ENCODE data around the gene NSG1.

Gene NSG1, protein sequence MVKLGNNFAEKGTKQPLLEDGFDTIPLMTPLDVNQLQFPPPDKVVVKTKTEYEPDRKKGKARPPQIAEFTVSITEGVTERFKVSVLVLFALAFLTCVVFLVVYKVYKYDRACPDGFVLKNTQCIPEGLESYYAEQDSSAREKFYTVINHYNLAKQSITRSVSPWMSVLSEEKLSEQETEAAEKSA

DNA sequence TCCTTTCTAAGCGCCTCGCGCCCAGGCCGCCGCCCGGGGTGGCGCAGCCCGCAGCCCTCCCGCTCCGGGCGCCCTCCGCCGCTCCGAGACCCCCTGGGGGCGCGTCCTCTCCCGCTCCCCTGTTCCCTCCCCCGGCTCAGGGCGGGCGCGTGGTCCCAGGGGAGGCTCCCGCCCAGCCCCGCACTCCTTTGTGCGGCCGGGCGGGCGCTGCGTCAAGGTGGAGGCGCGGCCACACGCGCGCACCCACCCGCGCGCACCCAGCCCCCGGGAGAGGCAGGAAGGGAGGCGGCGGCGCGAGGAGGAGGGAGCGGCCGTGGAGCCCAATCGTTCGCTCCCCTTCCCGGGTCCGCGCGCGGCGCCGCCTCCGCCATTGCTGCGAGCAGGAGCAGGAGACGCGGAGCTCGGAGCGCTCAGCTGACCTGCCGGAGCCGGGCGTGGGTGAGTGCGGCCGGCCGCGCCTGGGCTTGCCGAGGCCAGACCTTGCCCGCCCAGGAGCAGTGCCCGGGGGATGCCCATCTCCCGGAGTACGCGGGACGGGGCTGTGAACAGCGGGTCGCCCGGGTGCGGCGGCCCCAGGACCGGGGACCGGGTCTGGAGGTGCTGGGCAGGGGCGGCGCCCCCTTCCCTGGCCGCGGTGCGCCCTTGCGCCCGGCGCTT lies at the start of gene NSG1:
Gene NSG1, plus strand, starts transcription at position 367 of the 657 bp plus-strand sequence. CDS start 528 bp downstream, outside the sequence.
- no peak for DNase-seq (ENCODE audit: low read depth)

DNA sequence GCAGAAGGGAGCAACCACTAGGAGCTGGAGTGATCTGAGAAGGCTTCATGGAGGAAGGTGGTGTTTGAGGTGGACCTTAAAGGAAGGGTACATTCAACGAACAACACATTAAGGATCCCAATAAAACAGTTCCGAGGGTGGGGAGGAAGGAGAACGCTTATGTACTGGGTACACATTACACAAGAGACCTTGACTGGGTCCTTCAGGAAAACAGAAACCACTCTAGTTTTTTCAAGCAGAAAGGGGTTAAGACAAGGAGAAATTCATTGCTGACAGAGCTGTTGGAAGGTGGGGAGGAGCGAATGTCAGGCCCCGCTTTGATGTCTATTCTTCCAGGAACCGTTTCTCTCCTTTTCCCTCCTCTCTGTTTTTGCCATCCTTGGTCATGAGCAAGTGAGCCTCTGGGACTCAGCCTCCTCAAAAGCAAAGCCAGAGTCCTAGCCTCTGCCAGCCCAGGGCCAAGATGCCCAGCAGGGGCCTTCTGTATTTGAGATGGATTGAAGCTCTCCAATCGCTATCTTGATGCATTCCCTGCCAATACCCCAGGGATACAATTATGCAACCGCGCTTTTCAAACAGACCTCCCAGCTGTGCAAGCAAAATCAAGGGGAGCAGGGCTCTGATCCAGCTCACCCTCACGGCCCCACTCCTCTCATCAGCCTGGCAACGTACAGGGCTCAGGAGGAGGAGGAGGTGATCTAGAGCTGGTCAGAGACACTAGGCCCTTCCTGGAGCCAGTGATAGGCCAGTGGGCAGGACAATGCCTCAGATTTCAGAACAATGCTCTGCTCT lies 48.5 kb upstream of the NSG1 start:
- no peak for DNase-seq (ENCODE audit: low read depth)

DNA sequence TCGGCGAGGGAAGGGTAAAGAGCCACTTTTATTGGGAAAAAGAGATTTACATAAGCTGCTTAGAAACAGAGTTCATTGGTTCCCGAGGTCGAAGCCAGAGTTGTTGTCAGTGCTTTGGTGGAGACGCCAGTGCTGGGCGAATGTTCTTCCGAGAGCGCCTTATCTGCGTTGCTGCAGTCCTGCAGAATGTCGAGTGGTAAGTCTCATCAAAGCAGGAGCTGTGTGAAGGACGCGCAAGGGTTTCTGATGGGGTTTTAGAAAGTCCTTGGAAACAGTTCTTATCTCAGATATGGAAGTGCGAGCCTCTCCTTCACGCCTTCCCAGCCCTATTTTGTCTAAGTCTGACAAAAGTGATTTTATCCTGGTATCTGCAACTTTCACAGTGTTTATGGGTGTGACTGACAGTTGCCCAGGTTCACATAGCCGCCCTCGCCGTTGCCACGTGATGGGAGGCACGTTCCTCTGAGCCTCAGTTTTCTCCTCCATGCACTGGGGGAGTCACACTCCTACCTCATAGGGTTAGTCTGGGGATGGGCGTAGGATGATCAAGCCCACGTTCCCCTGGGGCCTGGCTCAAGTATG lies 47.3 kb upstream of the NSG1 start:
- no peak for DNase-seq (ENCODE audit: low read depth)

DNA sequence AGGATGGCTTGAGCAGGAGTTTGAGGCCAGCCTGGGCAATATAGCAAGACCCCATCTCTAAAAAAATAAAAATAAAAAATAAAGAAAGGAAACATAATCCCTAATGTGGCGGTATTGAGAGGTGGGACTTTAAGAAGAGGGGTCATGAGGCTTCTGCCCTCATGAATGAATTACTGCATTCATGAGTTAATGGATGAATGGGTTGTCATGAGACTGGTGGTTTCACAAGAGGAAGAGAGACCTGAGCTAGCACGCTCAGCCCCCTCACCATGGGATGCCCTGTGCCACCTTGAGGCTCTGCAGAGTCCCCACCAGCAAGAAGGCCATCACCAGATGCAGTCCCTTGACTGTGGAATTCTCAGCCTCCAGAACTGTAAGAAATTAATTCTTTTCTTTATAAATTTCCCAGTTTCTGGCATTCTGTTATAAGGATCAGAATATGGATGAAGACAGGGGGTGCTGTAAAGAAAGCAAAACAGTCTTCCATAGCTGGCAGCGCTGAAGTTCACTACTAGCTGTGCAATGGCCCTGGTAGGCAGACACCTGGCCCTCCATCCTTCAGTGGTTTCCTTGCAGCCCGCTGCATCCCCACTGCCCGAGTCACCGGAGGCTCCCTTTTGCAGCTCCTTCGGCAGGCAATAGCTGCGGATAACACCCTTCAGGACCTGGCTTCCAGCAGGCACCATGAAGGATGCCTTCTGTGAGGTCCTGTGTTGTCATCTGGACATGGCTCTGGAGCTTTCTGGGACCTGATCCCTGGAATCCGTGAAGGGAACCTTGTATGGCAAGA lies 44.8 kb upstream of the NSG1 start:
- no peak for DNase-seq (ENCODE audit: low read depth)

DNA sequence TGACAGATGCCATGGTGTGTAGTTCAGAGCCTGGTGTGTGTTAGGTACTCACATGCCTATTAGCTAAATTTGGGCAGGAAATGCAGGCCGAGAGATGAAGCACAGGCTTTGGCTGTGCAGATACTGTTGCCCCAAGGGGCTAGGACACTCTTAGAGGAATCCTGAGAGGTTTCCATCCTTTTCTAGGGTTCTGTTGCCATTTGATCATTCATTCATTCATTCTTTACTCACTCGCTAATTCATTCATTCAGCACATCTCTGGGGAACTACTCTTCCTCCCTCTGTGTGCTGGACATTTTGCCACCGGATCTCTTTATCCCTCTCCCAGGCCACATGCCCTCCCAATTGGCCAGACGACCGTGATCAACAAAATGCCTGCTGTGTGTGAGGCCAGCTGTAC lies 43.9 kb upstream of the NSG1 start:
- DNase-seq (ENCODE audit: low read depth), result no peak

DNA sequence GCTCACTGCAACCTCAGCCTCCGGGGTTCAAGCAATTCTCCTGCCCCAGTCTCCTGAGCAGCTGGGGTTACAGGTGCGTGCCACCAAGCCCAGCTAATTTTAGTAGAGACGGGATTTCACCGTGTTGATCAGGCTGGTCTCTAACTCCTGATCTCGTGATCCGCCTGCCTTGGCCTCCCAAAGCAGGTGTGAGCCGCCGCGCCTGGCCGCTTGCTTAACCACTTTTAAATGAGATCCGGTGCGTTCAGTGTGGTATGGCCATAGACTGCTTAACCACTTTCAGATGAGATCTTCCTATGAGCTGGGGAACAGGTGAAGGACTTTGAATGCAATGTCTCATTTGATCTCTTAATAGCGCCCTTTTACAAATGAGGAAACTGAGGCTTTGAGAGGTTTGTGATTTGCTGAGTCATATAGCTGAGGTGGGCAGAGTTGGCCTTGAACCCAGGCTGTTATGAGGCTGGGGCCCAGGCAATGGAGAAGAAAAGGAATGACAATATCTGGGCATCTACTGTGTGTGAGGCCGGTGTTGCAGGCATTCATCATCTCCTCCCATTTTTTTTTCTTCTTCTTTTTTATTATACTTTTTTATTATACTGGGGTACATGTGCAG lies 41.9 kb upstream of the NSG1 start:
- no peak for DNase-seq (ENCODE audit: low read depth)

DNA sequence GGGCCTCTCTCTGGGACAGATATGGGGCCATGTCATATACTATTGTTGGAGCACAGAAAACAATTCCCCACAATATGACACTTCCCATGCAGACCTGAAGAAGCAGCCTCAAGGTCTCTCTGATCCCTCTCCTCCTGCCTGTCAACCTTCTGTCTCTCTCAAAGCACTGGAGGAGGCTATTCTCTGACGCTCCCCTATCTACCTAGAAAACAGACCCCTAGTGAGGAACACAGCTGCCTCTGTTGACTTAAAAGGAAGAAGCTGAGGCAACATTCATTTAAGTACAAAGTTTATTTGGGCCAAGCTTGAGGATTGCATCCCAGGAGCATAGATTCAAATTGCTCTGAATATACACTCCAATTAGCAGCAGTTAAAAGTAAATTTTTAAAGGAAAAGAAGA lies 39.3 kb upstream of the NSG1 start:
- DNase-seq (ENCODE audit: low read depth), result no peak

DNA sequence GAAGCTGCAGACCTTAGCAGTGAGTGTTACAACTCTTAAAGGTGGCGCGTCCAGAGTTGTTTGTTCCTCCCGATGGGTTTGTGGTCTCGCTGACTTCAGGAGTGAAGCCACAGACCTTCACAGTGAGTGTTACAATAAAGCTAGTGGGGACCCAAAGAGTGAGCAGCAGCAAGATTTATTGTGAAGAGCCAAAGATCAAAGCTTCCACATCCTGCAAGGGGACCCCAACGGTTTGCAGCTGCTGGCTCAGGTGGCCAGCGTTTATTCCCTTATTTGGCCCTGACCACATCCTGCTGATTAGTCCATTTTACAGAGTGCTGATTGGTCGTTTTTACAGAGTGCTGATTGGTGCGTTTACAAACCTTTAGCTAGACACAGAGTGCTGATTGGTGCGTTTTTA lies 38.3 kb upstream of the NSG1 start:
- peak; percentile 14 for DNase-seq (ENCODE audit: low read depth)

DNA sequence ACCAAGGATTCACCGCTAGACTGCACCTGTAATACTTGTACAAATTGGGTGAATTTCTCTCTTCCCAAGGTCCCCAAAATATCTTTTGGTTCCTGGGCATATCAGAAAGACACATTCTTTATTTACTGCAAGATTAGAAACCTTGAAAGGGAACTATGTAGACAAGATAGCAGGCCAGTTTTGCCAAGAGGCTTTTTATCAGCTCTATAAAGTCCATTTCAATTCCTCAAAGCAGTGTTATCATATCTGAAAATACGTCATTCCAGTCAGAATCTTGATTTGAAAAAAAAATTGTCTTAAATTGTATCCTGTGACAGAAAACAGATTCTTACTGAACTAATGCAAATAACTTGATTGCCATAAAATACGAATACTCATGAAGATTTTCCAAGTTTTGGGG lies 37.0 kb upstream of the NSG1 start:
- no peak for DNase-seq (ENCODE audit: low read depth)

DNA sequence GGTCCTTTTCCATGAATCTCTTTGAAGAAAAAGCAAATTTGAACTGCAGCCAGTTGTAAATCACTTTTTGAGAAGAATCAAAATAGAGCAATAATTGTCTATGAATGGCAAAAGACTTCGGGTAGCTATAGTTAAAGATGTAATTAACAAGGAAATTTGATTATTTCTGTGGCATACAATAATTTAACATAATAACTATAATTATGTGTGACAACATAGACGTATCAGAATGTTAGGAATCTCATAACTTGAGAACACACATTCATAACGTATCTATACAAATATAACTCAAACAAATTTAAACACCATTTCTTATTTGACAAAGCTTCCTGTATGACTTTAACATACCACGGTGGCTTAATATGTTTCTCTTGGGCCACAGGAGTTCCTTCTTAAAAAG lies 36.0 kb upstream of the NSG1 start:
- no peak for DNase-seq (ENCODE audit: low read depth)

DNA sequence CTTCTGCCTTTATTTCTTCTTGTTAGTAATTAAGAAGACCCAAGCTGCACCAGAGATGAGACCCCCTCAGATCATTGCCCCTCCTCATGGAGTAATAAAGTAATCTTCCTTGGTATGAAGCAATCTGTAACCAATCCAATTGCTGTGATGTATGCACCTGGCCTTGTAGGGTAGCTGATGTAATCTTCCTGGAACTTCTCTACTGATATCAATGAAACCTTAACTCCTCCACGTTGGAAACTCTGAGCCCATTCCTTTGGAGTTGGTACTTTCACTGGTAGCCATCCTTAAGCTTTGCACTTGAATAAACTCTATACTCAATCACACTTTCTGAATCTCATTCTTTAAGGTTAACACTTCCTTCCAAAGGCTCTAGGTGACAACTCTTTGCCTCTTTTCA lies 31.6 kb upstream of the NSG1 start:
- DNase-seq (ENCODE audit: low read depth), result no peak

DNA sequence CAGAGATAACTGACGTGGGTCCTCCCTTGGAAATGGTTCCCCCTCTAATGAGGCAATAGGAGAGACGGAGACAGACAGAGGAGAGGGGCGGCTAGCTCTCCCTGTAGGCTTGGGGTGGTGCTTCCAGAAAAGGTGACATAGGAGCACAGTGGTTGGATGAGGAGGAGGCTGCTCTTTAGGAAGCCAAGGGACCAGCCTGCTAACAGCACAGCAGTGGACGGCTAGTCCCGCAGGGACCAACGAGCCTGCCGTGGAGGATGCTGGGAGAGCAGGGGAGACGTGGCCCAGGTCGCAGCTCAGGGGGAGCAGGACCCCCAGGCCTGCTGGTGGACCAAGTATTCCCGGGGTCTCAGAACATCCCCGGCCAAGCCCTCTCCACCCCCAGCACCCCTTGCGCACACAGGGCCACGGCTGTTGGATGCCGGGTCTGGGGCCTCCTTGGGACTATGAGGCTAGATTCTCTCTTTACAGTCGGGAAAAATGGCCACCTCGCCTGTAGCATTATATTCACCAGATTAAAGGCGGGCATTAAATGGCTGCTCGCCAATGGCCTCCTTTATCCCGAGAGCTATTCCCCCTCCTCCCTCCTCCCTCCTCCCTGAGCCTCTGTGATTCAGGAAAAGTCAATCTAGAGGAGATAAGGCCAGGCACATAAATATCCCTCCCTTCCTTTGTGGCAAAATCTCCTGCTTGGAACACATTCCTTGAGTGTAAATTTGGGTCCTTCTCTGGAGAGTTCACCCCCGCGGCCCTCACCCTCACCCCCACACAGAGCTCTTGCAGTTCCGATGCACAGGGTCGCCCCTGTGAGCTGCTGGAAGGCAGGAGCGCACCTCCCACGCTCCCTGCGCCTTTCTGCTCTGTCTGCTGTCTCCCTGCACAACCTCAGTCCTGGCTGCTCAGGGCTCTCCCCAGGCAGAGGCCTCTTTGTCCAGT lies 30.5 kb upstream of the NSG1 start:
- no peak for DNase-seq (ENCODE audit: low read depth)

DNA sequence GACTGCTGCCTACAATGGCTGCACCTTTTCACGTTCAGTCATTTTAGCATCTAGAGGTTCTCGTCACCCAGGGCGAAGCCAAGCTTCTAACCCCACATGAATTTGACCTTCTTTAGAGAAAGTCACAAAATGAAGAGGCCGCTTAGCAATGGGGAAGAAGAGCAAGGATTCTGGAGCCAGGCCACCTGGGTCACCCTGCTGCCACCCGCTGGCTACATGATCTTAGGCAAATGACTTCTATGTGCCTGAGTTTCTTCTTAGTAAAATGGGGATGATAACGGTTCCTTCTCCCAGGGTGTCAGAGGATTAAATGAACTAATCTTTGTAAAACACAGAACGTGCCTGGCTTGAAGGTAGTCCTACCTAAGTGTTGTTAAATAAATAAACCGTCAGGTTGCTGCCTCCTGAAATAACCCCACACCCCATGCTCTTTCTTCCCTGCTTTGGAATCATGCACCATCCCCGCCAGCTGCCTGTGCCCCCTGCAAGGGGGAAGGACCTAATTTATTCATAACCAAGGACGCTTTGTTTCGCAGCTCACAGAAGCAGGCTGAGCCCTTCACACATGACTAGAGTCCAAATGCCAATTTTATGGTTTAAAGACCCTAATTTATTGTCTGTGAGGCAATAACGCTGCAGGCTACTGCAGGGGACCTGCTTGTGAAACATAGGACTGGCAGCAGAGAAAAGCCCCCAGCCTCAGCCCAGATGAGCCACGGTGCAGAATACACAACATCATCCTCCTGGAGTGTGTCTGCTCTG lies 28.6 kb upstream of the NSG1 start:
- no peak for DNase-seq (ENCODE audit: low read depth)

DNA sequence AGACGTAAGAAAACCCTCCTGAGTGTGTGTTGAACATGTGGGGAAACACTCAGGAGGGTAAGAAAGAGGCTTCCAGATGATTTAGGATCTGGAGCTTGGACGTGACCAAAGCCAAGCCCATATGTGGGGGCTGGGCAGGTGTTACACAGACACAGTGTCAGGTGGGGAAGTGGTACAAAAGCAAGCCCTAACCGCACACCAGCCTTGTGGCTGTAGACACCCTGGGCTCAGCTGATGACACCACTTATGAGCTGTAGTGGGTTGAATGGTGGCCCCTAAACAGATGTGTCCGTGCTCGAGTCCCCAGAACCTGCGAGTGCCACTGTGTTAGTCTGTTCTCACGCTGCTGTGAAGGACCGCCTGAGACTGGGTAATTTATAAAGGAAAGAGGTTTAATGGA lies 25.0 kb upstream of the NSG1 start:
- DNase-seq (ENCODE audit: low read depth), result no peak

DNA sequence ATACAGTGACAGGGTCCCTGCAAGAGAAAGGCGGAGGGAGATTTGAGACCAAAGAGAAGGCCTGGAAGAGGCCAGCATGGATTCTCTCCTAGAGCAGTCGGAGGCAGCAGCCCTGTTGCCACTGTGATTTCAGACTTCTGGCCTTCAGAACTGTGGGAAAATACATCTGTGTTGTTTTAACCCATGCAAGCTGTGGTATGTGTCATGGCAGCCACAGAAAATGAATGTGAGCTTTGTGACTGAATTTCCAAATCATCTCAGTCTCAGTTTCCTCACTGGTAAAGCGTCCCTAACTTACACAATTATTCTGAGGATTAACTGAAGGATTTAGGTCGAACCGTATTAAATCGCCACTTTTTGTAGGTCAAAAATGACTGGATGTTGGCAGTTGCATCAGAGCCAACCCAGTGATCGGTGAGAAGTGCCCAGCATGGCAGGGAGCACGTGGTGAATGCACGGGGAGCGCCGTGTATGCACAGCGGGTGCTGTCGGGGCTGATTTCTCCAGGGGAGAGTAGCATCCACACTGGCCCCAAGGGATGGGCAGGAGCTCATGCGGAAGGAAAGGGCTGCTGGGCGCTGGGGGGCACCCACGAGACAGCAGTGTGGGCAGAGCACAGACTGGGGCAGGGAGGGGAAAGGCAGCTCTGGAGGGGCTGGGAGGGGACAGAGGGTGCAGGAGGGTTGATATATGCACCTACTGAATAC lies 23.8 kb upstream of the NSG1 start:
- DNase-seq (ENCODE audit: low read depth), result no peak

DNA sequence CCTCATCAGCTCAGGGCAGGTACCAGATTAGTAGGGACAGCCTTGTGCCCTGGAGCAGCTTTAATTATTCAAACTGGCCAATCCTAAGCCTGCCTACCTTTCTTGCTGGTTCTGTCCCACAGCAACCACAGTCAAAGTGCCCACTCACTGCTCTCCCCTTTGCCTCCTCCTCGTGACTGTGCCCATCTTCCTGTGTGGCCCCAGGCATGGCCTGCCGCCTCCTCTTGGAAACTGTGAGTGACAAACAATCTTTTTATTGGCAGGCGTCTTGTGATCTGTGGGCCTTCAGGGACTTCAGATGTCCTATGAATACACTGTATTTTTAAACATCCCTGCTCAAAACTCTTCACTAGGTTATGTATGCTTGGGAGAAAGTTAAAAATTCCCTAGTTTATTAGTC lies 22.8 kb upstream of the NSG1 start:
- DNase-seq (ENCODE audit: low read depth), result no peak

DNA sequence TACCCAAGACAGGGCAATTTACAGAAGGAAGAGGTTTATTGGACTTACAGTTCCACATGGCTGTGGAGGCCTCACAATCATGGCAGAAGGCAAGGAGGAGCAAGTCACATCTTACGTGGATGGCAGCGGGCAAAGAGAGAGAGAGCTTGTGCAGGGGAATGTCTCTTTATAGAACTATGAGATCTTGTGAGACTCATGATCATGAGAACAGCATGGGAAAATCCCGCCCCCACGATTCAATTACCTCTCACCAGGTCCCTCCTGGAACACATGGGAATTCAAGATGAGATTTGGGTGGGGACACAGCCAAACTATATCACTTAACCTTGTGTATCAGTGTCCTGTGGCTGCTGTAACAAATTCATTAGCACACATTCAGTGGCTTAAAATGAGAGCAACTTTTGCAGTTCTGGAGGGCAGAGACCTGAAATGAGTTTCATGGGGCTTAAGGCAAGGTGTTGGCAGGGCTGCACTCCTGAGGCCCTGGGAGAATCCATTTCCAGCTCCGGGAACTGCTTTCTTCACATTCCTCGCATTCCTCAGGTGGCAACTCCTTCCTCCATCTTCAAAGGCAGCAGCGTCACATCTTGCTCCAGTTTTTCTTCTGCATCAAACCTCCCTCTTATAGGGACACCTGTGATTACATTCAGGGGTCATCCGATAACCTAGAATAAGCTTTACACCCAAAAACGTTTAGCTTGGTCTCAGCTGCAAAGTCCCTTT lies 22.3 kb upstream of the NSG1 start:
- no peak for DNase-seq (ENCODE audit: low read depth)

DNA sequence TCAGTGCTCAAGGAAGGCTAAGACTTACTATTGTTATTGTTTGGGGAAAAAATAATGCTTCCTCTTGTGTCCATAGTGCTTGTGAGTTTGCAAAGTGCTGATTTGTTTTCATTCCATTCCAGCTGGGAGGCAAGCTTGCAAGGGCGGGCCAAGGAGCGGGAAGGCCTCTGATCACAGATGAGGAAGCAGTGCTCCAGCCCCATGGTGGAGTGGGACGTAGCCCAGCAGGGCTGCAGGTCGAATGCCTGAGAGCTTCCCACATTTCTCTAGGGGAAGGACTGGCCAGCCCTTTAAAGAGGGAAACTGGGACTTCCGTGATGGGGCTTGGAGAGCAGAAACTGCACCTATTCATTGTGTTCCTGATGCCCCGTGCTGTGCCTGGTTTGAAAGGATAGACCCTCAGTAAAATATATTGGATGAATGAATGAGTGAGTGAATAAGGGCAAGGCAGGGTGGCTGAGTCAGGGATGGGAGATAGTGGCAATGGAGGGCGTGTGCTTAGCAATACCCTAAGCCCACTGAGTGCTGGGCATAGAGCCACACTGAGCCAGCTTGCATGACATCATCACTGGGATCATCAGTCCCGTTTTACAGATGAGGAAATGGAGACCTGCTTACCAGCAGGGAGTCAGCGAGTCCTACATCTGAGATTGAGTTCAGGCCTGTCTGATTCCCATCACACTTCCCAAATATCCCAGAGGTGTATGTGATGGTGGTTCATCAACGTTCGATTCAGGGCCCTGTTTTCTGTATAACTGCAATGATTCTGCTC lies 17.9 kb upstream of the NSG1 start:
- DNase-seq (ENCODE audit: low read depth), result no peak
